HepG2 (cell line): ENCODE data around the gene SBK3. TPM values are rescaled to one million over a fixed set of nuclear protein-coding genes. Genes with fewer than 3 reads are reported as not detected.
A peak's percentile ranks its signal among the peaks of the same experiment; 100 is the strongest.

ENCODE experiments used
- CHD2 ChIP-seq: IDR thresholded peaks from 2 replicates; pipeline ENCODE4 v1.6.1; 2011; ENCODE audit warnings: low read depth, low read length, improper control_type of control experiment
- FIP1L1 ChIP-seq: fragments of 200-400 bp; formaldehyde crosslinking; IDR thresholded peaks from 2 replicates; pipeline ENCODE4 v1.6.1; 2018; ENCODE audit warnings: low read depth, mild to moderate bottlenecking, low read length, moderate library complexity, borderline replicate concordance; ENCODE audit not compliant: insufficient read depth
- NR3C1 ChIP-seq: sonication (generic); formaldehyde crosslinking; IDR thresholded peaks from 2 replicates; pipeline ENCODE4 v1.4.0; 2020; ENCODE audit warnings: missing genetic modification reagents
- PLRG1 ChIP-seq: fragments of 450-650 bp; conservative IDR thresholded peaks from 2 replicates; pipeline ENCODE4 v1.6.1; 2016
- POLR2G ChIP-seq: fragments of 200-400 bp; formaldehyde crosslinking; IDR thresholded peaks from 2 replicates; pipeline ENCODE4 v1.6.1; 2018; ENCODE audit warnings: mild to moderate bottlenecking, low read depth, low read length, moderate library complexity
- ZNF350 ChIP-seq: sonication (generic); formaldehyde crosslinking; IDR thresholded peaks from 2 replicates; pipeline ENCODE4 v1.4.0; 2020; ENCODE audit warnings: mild to moderate bottlenecking, low read depth, missing genetic modification reagents, borderline replicate concordance
- ZNF720 ChIP-seq: sonication (generic); formaldehyde crosslinking; IDR thresholded peaks from 2 replicates; pipeline ENCODE4 v1.4.0; 2020; ENCODE audit warnings: missing genetic modification reagents
- polyA plus RNA-seq, 8 experiments: library from polyadenylated mRNA; depleted of rRNA in 3 of 8; stranded (reverse) in 7 of 8; unstranded in 1 of 8; fragments of >200 nt; fragmentation: Illumina TruSeq in 4 of 8; extraction: Trizol in 4 of 8; gene quantifications; 2 replicates each; pipeline versions ENCODE4 v1.2.1 to v1.2.3, GENCODE V29; 2011 to 2016; ENCODE audit warnings: low read depth in 4 of 8, missing spikeins in 1 of 8, mixed read lengths in 1 of 8; ENCODE audit not compliant: insufficient read depth in 1 of 8
- total RNA-seq, 5 experiments: library from RNA; depleted of rRNA; stranded (reverse); fragments of >200 nt; fragmentation: Illumina TruSeq; extraction: Trizol; gene quantifications; 2 replicates each; pipeline ENCODE4 v1.2.3, GENCODE V29; 2016; ENCODE audit warnings: low read depth in 1 of 5
- TF ChIP-seq, protein P1 (sequence below): sonication (generic); formaldehyde crosslinking; IDR thresholded peaks from 2 replicates; pipeline ENCODE4 v1.9.0; 2022; ENCODE audit warnings: missing genetic modification reagents, mild to moderate bottlenecking, borderline replicate concordance
- TF ChIP-seq, protein P2 (sequence below): sonication (generic); formaldehyde crosslinking; IDR thresholded peaks from 2 replicates; pipeline ENCODE4 v1.5.1; 2020; ENCODE audit warnings: mild to moderate bottlenecking, missing genetic modification reagents, moderate library complexity
- TF ChIP-seq, protein P3 (sequence below): sonication (generic); formaldehyde crosslinking; IDR thresholded peaks from 2 replicates; pipeline ENCODE4 v1.5.1; 2020; ENCODE audit warnings: mild to moderate bottlenecking, missing genetic modification reagents, borderline replicate concordance
- TF ChIP-seq, protein P4 (sequence below): sonication (generic); formaldehyde crosslinking; IDR thresholded peaks from 2 replicates; pipeline ENCODE4 v1.5.0; 2020; ENCODE audit warnings: mild to moderate bottlenecking, missing genetic modification reagents, borderline replicate concordance

Gene SBK3
- total and polyA plus RNA-seq, 2 of the 13 experiments (the other 11 are each of a cell fraction or from before 2014, with no cell fraction given), result 0.66 to 0.77 TPM

DNA sequence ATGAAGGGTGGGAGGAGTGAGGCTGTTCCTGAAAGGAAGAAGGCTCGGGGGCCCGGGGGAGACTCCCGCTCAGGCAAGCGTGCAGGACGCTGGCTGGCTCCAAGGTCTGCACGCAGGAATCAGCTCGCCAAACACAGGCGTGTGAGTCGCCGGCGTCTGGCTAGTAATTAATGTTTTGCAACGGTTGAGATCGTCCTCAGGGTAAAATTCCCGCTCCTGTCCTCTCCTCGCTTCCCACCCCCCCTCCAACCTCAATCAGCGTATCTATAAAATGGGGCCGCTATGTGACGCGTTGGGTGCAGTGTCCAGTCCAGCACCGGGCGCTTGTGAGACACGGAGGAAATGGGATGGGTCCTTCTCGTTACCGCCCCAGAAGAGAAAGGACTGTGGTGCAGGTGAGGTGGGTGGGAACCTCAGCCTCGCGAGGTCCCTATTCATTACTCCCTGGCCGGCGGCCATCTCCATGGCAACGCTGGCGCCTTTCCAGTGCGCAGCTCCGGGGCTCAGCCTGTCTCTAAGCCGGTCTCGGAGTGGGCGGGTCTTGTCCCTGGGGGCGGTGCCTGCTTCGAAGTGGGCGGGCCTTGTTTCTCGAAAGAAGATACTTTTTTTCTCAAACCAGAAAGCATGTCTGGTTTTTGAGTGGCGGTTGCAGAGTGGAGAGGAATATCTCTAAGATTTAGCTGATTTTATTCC, 41.8 kb upstream of the SBK3 start (continued):
- TF ChIP-seq, protein P1, sequence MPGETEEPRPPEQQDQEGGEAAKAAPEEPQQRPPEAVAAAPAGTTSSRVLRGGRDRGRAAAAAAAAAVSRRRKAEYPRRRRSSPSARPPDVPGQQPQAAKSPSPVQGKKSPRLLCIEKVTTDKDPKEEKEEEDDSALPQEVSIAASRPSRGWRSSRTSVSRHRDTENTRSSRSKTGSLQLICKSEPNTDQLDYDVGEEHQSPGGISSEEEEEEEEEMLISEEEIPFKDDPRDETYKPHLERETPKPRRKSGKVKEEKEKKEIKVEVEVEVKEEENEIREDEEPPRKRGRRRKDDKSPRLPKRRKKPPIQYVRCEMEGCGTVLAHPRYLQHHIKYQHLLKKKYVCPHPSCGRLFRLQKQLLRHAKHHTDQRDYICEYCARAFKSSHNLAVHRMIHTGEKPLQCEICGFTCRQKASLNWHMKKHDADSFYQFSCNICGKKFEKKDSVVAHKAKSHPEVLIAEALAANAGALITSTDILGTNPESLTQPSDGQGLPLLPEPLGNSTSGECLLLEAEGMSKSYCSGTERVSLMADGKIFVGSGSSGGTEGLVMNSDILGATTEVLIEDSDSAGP (CRISPR knock-in tag), result no peak
- no peak for TF ChIP-seq POLR2G
- TF ChIP-seq, protein P2, sequence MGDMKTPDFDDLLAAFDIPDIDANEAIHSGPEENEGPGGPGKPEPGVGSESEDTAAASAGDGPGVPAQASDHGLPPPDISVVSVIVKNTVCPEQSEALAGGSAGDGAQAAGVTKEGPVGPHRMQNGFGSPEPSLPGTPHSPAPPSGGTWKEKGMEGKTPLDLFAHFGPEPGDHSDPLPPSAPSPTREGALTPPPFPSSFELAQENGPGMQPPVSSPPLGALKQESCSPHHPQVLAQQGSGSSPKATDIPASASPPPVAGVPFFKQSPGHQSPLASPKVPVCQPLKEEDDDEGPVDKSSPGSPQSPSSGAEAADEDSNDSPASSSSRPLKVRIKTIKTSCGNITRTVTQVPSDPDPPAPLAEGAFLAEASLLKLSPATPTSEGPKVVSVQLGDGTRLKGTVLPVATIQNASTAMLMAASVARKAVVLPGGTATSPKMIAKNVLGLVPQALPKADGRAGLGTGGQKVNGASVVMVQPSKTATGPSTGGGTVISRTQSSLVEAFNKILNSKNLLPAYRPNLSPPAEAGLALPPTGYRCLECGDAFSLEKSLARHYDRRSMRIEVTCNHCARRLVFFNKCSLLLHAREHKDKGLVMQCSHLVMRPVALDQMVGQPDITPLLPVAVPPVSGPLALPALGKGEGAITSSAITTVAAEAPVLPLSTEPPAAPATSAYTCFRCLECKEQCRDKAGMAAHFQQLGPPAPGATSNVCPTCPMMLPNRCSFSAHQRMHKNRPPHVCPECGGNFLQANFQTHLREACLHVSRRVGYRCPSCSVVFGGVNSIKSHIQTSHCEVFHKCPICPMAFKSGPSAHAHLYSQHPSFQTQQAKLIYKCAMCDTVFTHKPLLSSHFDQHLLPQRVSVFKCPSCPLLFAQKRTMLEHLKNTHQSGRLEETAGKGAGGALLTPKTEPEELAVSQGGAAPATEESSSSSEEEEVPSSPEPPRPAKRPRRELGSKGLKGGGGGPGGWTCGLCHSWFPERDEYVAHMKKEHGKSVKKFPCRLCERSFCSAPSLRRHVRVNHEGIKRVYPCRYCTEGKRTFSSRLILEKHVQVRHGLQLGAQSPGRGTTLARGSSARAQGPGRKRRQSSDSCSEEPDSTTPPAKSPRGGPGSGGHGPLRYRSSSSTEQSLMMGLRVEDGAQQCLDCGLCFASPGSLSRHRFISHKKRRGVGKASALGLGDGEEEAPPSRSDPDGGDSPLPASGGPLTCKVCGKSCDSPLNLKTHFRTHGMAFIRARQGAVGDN (CRISPR knock-in tag), result peak; percentile 48
- TF ChIP-seq PLRG1, result no peak
- TF ChIP-seq, protein P3, sequence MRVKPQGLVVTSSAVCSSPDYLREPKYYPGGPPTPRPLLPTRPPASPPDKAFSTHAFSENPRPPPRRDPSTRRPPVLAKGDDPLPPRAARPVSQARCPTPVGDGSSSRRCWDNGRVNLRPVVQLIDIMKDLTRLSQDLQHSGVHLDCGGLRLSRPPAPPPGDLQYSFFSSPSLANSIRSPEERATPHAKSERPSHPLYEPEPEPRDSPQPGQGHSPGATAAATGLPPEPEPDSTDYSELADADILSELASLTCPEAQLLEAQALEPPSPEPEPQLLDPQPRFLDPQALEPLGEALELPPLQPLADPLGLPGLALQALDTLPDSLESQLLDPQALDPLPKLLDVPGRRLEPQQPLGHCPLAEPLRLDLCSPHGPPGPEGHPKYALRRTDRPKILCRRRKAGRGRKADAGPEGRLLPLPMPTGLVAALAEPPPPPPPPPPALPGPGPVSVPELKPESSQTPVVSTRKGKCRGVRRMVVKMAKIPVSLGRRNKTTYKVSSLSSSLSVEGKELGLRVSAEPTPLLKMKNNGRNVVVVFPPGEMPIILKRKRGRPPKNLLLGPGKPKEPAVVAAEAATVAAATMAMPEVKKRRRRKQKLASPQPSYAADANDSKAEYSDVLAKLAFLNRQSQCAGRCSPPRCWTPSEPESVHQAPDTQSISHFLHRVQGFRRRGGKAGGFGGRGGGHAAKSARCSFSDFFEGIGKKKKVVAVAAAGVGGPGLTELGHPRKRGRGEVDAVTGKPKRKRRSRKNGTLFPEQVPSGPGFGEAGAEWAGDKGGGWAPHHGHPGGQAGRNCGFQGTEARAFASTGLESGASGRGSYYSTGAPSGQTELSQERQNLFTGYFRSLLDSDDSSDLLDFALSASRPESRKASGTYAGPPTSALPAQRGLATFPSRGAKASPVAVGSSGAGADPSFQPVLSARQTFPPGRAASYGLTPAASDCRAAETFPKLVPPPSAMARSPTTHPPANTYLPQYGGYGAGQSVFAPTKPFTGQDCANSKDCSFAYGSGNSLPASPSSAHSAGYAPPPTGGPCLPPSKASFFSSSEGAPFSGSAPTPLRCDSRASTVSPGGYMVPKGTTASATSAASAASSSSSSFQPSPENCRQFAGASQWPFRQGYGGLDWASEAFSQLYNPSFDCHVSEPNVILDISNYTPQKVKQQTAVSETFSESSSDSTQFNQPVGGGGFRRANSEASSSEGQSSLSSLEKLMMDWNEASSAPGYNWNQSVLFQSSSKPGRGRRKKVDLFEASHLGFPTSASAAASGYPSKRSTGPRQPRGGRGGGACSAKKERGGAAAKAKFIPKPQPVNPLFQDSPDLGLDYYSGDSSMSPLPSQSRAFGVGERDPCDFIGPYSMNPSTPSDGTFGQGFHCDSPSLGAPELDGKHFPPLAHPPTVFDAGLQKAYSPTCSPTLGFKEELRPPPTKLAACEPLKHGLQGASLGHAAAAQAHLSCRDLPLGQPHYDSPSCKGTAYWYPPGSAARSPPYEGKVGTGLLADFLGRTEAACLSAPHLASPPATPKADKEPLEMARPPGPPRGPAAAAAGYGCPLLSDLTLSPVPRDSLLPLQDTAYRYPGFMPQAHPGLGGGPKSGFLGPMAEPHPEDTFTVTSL (CRISPR knock-in tag), result no peak
- TF ChIP-seq CHD2, result peak; percentile 90
- 0 out of 2 replicates have a peak, but pooled peaks have one; percentile 33 for TF ChIP-seq FIP1L1
- TF ChIP-seq NR3C1 (CRISPR knock-in tag), result no peak
- TF ChIP-seq ZNF720 (CRISPR knock-in tag), result no peak
- TF ChIP-seq, protein P4, sequence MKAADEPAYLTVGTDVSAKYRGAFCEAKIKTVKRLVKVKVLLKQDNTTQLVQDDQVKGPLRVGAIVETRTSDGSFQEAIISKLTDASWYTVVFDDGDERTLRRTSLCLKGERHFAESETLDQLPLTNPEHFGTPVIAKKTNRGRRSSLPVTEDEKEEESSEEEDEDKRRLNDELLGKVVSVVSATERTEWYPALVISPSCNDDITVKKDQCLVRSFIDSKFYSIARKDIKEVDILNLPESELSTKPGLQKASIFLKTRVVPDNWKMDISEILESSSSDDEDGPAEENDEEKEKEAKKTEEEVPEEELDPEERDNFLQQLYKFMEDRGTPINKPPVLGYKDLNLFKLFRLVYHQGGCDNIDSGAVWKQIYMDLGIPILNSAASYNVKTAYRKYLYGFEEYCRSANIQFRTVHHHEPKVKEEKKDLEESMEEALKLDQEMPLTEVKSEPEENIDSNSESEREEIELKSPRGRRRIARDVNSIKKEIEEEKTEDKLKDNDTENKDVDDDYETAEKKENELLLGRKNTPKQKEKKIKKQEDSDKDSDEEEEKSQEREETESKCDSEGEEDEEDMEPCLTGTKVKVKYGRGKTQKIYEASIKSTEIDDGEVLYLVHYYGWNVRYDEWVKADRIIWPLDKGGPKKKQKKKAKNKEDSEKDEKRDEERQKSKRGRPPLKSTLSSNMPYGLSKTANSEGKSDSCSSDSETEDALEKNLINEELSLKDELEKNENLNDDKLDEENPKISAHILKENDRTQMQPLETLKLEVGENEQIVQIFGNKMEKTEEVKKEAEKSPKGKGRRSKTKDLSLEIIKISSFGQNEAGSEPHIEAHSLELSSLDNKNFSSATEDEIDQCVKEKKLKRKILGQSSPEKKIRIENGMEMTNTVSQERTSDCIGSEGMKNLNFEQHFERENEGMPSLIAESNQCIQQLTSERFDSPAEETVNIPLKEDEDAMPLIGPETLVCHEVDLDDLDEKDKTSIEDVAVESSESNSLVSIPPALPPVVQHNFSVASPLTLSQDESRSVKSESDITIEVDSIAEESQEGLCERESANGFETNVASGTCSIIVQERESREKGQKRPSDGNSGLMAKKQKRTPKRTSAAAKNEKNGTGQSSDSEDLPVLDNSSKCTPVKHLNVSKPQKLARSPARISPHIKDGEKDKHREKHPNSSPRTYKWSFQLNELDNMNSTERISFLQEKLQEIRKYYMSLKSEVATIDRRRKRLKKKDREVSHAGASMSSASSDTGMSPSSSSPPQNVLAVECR (CRISPR knock-in tag), result peak; percentile 43; the same call in 1 of the 2 replicates
- TF ChIP-seq ZNF350 (CRISPR knock-in tag), result peak; percentile 67; the same call in 1 of the 2 replicates
